Astrocyte (in vitro differentiated cells and primary cell): Measurements from ENCODE around the gene NR2C2. TPM values are rescaled to one million over a fixed set of nuclear protein-coding genes. Genes with fewer than 3 reads are reported as not detected.

Experiments used
- DNase-seq: peaks from one replicate; pipeline ENCODE4 v3.0.0-alpha.2; 2010; ENCODE audit warnings: low read depth
- FAIRE-seq: peaks from 2 replicates; lab custom pipeline; 2011; peaks lifted over from hg19 to GRCh38; lab: Jason Lieb, UNC
- H2AFZ ChIP-seq: 2 replicates; pipeline ENCODE4 v1.6.0; 2012; ENCODE audit warnings: low read depth, low read length, inconsistent platforms
- H3K27ac ChIP-seq: 2 replicates; pipeline ENCODE4 v1.5.1; 2011; ENCODE audit warnings: low read depth, low read length, inconsistent platforms
- H3K27me3 ChIP-seq: 2 replicates; pipeline ENCODE4 v1.6.0; 2011; ENCODE audit warnings: low read length, inconsistent platforms; ENCODE audit not compliant: insufficient read depth
- H3K36me3 ChIP-seq: 2 replicates; pipeline ENCODE4 v1.5.1; 2011; ENCODE audit warnings: low read length, inconsistent platforms; ENCODE audit not compliant: insufficient read depth
- H3K4me1 ChIP-seq: 2 replicates; pipeline ENCODE4 v1.5.1; 2011; ENCODE audit warnings: low read length, inconsistent platforms; ENCODE audit not compliant: insufficient read depth
- H3K4me2 ChIP-seq: 2 replicates; pipeline ENCODE4 v1.6.0; 2012; ENCODE audit warnings: low read length, inconsistent platforms
- H3K4me3 ChIP-seq: 2 replicates; pipeline ENCODE4 v1.5.1; 2011; ENCODE audit warnings: low read depth, mild to moderate bottlenecking, low read length, inconsistent platforms; ENCODE audit not compliant: insufficient read depth
- H3K79me2 ChIP-seq: 2 replicates; pipeline ENCODE4 v1.6.0; 2012; ENCODE audit warnings: mild to moderate bottlenecking, low read length, inconsistent platforms; ENCODE audit not compliant: insufficient read depth
- H3K9ac ChIP-seq: 2 replicates; pipeline ENCODE4 v1.6.0; 2012; ENCODE audit warnings: mild to moderate bottlenecking, low read length, inconsistent platforms
- H3K9me3 ChIP-seq: 2 replicates; pipeline ENCODE4 v1.5.1; 2012; ENCODE audit warnings: low read depth, mild to moderate bottlenecking, low read length, inconsistent platforms; ENCODE audit not compliant: insufficient read depth
- H4K20me1 ChIP-seq: 2 replicates; pipeline ENCODE4 v1.6.0; 2012; ENCODE audit warnings: low read length, inconsistent platforms; ENCODE audit not compliant: insufficient read depth
- H3K27ac Mint-ChIP-seq: one replicate; pipeline ENCODE4 v1.8.0; 2021; ENCODE audit warnings: mild to moderate bottlenecking, mixed read lengths; ENCODE audit not compliant: unreplicated experiment
- H3K27me3 Mint-ChIP-seq: one replicate; pipeline ENCODE4 v1.8.0; 2021; ENCODE audit warnings: low read depth, mixed read lengths; ENCODE audit not compliant: unreplicated experiment
- H3K36me3 Mint-ChIP-seq: one replicate; pipeline ENCODE4 v1.8.0; 2021; ENCODE audit warnings: low read depth, mixed read lengths; ENCODE audit not compliant: unreplicated experiment
- H3K4me1 Mint-ChIP-seq: one replicate; pipeline ENCODE4 v1.8.0; 2021; ENCODE audit warnings: low read depth, mixed read lengths; ENCODE audit not compliant: unreplicated experiment
- H3K4me3 Mint-ChIP-seq: one replicate; pipeline ENCODE4 v1.8.0; 2021; ENCODE audit warnings: mild to moderate bottlenecking, moderate library complexity, mixed read lengths; ENCODE audit not compliant: unreplicated experiment
- H3K9me3 Mint-ChIP-seq: one replicate; pipeline ENCODE4 v1.8.0; 2021; ENCODE audit warnings: mild to moderate bottlenecking, mixed read lengths; ENCODE audit not compliant: unreplicated experiment
- CTCF ChIP-seq: IDR thresholded peaks from 2 replicates; pipeline ENCODE4 v1.5.1; 2011; ENCODE audit warnings: low read depth, mild to moderate bottlenecking, inconsistent platforms, low read length, moderate library complexity; ENCODE audit not compliant: insufficient read depth
- EZH2 ChIP-seq: IDR thresholded peaks from 2 replicates; pipeline ENCODE4 v1.6.1; 2012; ENCODE audit warnings: mild to moderate bottlenecking, low read length, inconsistent platforms; ENCODE audit not compliant: insufficient read depth
- total RNA-seq: library from RNA; stranded (reverse); gene quantifications from 2 replicates; pipeline ENCODE4 v1.2.1, GENCODE V29; 2021

Gene NR2C2
- total RNA-seq, 1 donor from 2014 or later = 36.3 TPM

- Histone ChIP-seq H2AFZ (peak overlapping the region; percentile 94), H3K36me3 (peaks cover 13% of the 10 kb centered on the region), H3K27me3 (no peaks in the 10 kb centered on the region), H3K4me2 (peak overlapping the region; percentile 100), H3K27ac (peak overlapping the region; percentile 99), H3K9me3 (no peaks in the 10 kb centered on the region), H4K20me1 (peaks cover 42% of the 10 kb centered on the region), H3K4me3 (peak overlapping the region; percentile 90), H3K9ac (peak overlapping the region; percentile 98), H3K4me1 (peaks cover 14% of the 10 kb centered on the region), H3K79me2 (peaks cover 87% of the 10 kb centered on the region)
- Mint-ChIP-seq H3K27me3 (no peaks in the 10 kb centered on the region), H3K36me3 (peaks cover 7% of the 10 kb centered on the region), H3K4me3 (peak overlapping the region; percentile 95), H3K9me3 (no peaks in the 10 kb centered on the region), H3K27ac (peak overlapping the region; percentile 100), H3K4me1 (peaks cover 6% of the 10 kb centered on the region)
- FAIRE-seq = no peak
- TF ChIP-seq CTCF (no peak), EZH2 (no peak)
- peak; percentile 88 for DNase-seq
Measured at GRCh38 chr3:14947886-14948608, 664 bp downstream of the NR2C2 start.

GRCh38 chr3:14948609-14949038 lies 1.2 kb downstream of the NR2C2 start:
- H3K4me3 Mint-ChIP-seq = peak overlapping the region; percentile 95
- TF ChIP-seq CTCF = no peak
- TF ChIP-seq EZH2 = no peak
- H3K4me3 ChIP-seq = peak overlapping the region; percentile 90
- peak overlapping the region; percentile 84 for H3K27ac Mint-ChIP-seq
- peaks cover 40% of the 10 kb centered on the region for H4K20me1 ChIP-seq
- H3K36me3 Mint-ChIP-seq = peaks cover 7% of the 10 kb centered on the region
- no peaks in the 10 kb centered on the region for H3K27me3 Mint-ChIP-seq
- H3K4me2 ChIP-seq = peak overlapping the region; percentile 100
- FAIRE-seq (no peak), DNase-seq (peak; percentile 9)
- H3K9me3 Mint-ChIP-seq = no peaks in the 10 kb centered on the region
- peaks cover 86% of the 10 kb centered on the region for H3K79me2 ChIP-seq
- H3K9me3 ChIP-seq = no peaks in the 10 kb centered on the region
- peak overlapping the region; percentile 90 for H3K9ac ChIP-seq
- H3K27me3 ChIP-seq = no peaks in the 10 kb centered on the region
- H2AFZ ChIP-seq = peak overlapping the region; percentile 89
- peaks cover 6% of the 10 kb centered on the region for H3K4me1 Mint-ChIP-seq
- peaks cover 14% of the 10 kb centered on the region for H3K4me1 ChIP-seq
- H3K36me3 ChIP-seq = peaks cover 13% of the 10 kb centered on the region
- H3K27ac ChIP-seq = peak overlapping the region; percentile 81

- H3K4me3 Mint-ChIP-seq = peak overlapping the region; percentile 95
- DNase-seq (no peak), FAIRE-seq (no peak)
- Histone ChIP-seq H3K9ac (peak overlapping the region; percentile 90), H3K27me3 (no peaks in the 10 kb centered on the region), H2AFZ (peak overlapping the region; percentile 89), H3K4me1 (peaks cover 14% of the 10 kb centered on the region), H3K36me3 (peaks cover 10% of the 10 kb centered on the region), H3K4me3 (peak overlapping the region; percentile 90), H3K4me2 (peak overlapping the region; percentile 100), H3K27ac (peak overlapping the region; percentile 81), H4K20me1 (peaks cover 35% of the 10 kb centered on the region), H3K9me3 (no peaks in the 10 kb centered on the region), H3K79me2 (peaks cover 86% of the 10 kb centered on the region)
- no peaks in the 10 kb centered on the region for H3K27me3 Mint-ChIP-seq
- H3K27ac Mint-ChIP-seq = peak overlapping the region; percentile 84
- peaks cover 7% of the 10 kb centered on the region for H3K36me3 Mint-ChIP-seq
- peaks cover 6% of the 10 kb centered on the region for H3K4me1 Mint-ChIP-seq
- TF ChIP-seq EZH2 (no peak), CTCF (no peak)
- no peaks in the 10 kb centered on the region for H3K9me3 Mint-ChIP-seq
Measured at GRCh38 chr3:14949126-14949525, 1.7 kb downstream of the NR2C2 start.
